Measurements from ENCODE around the gene CACFD1.

The CACFD1 gene

DNA sequence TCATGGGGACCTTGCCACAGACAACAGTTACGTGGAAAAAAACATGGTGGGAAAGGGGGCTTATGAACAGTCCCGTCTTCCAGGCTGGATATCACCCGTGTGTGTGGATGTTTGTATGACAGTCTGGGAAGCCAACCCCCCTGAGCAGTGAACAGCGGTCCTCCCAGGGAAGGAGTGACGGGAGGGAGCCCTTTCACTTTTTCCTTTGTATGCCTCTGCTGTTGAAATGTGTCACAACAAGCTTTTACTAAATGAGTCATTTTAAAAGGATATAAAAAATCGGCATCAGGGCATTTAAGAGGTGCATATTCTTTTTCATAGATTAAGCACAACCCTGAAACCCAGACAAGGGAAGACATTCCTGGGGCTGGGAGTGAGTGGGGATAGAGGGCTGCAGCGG is 59.9 kb downstream of the CACFD1 start:
- TF ChIP-seq, protein P1, sequence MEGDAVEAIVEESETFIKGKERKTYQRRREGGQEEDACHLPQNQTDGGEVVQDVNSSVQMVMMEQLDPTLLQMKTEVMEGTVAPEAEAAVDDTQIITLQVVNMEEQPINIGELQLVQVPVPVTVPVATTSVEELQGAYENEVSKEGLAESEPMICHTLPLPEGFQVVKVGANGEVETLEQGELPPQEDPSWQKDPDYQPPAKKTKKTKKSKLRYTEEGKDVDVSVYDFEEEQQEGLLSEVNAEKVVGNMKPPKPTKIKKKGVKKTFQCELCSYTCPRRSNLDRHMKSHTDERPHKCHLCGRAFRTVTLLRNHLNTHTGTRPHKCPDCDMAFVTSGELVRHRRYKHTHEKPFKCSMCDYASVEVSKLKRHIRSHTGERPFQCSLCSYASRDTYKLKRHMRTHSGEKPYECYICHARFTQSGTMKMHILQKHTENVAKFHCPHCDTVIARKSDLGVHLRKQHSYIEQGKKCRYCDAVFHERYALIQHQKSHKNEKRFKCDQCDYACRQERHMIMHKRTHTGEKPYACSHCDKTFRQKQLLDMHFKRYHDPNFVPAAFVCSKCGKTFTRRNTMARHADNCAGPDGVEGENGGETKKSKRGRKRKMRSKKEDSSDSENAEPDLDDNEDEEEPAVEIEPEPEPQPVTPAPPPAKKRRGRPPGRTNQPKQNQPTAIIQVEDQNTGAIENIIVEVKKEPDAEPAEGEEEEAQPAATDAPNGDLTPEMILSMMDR (IDR thresholded peaks at IDR 0.05; ENCODE audit: insufficient read depth, missing control alignments): no peak
- no peak for DNase-seq (ENCODE audit: insufficient read length, low spot score)
- no peak for FAIRE-seq

- FAIRE-seq: no peak
- TF ChIP-seq, protein P1 (IDR thresholded peaks at IDR 0.05; ENCODE audit: insufficient read depth, missing control alignments): no peak
- DNase-seq (ENCODE audit: insufficient read length, low spot score): no peak
Observed at GRCh38 chr9:133520121-133520835, 60.5 kb downstream of the CACFD1 start.
